Peyer's patch (tissue), 4 donors: Measurements from ENCODE around the gene MRPL17. TPM values are rescaled to one million over a fixed set of nuclear protein-coding genes. Genes with fewer than 3 reads are reported as not detected.
A peak's percentile ranks its signal among the peaks of the same experiment; 100 is the strongest.

Experiments
- DNase-seq, 3 donors: peaks; one replicate each; pipeline ENCODE4 v3.0.0-alpha.2; 2017 to 2019
- H3K27ac ChIP-seq, 4 donors: fragments of 200-600 bp; sonication (generic); one replicate each; pipeline ENCODE4 v1.5.1; 2016 to 2019
- H3K27me3 ChIP-seq, 2 donors: fragments of 200-600 bp; sonication (generic); one replicate each; pipeline ENCODE4 v1.5.1; 2019
- H3K36me3 ChIP-seq, 3 donors: fragments of 200-600 bp; sonication (generic); one replicate each; pipeline ENCODE4 v1.5.1; 2016 to 2019
- H3K4me1 ChIP-seq, 4 donors: fragments of 200-600 bp; sonication (generic); one replicate each; pipeline ENCODE4 v1.5.1; 2016 to 2019
- H3K4me3 ChIP-seq, 4 donors: fragments of 200-600 bp; sonication (generic); 1 replicate in 3 of 4; 2 replicates in 1 of 4; pipeline ENCODE4 v1.5.1; 2016 to 2019; ENCODE audit warnings: mild to moderate bottlenecking in 1 of 4
- H3K9me3 ChIP-seq, 4 donors: fragments of 200-600 bp; sonication (generic); one replicate each; pipeline ENCODE4 v1.5.1; 2016 to 2019; ENCODE audit warnings: mild to moderate bottlenecking in 1 of 4
- CTCF ChIP-seq, 6 experiments: fragments of 450-650 bp in 4 of 6; fragments of 200-600 bp in 2 of 6; sonication (generic) in 1 of 6; IDR thresholded peaks; one replicate each; pipeline ENCODE4 v1.5.1; 2017 to 2019; ENCODE audit warnings: antibody characterized with exemption in 6 of 6, mild to moderate bottlenecking in 3 of 6, moderate library complexity in 1 of 6
- POLR2A ChIP-seq, 2 donors: fragments of 450-650 bp; IDR thresholded peaks; one replicate each; pipeline ENCODE4 v1.5.1; 2017; ENCODE audit warnings: antibody characterized with exemption in 2 of 2, mild to moderate bottlenecking in 2 of 2, moderate library complexity in 2 of 2
- total RNA-seq, 4 donors: library from RNA; depleted of rRNA; stranded (reverse); fragments of >200 nt; gene quantifications; one replicate each; pipeline ENCODE4 v1.1.0, GENCODE V29; 2016

The MRPL17 gene
- total RNA-seq, 4 donors from 2014 or later: 6.1 to 20.8 (median 16.6) TPM

GRCh38 chr11:6658647-6659046, 24.5 kb downstream of the MRPL17 start:
- no peak for DNase-seq
- H3K36me3 ChIP-seq: no peaks in the 10 kb centered on the region
- no peaks in the 10 kb centered on the region for H3K27me3 ChIP-seq
- no peaks in the 10 kb centered on the region for H3K9me3 ChIP-seq
- no peak overlapping the region for H3K4me3 ChIP-seq
- peaks cover 0 to 3% (median 0%) of the 10 kb centered on the region in 4 donors for H3K4me1 ChIP-seq
- no peak for TF ChIP-seq POLR2A (IDR thresholded peaks at IDR 0.05)
- no peak overlapping the region for H3K27ac ChIP-seq

GRCh38 chr11:6657346-6657745, 25.8 kb downstream of the MRPL17 start:
- Histone ChIP-seq H3K4me1 (peaks cover 0 to 3% (median 0%) of the 10 kb centered on the region in 4 donors), H3K4me3 (no peak overlapping the region), H3K27me3 (no peaks in the 10 kb centered on the region), H3K9me3 (no peaks in the 10 kb centered on the region), H3K27ac (no peak overlapping the region), H3K36me3 (no peaks in the 10 kb centered on the region)
- no peak for TF ChIP-seq CTCF (IDR thresholded peaks at IDR 0.05)
- no peak for TF ChIP-seq POLR2A (IDR thresholded peaks at IDR 0.05)
- DNase-seq: no peak

GRCh38 chr11:6656936-6657335, 26.2 kb downstream of the MRPL17 start:
- no peaks in the 10 kb centered on the region for H3K36me3 ChIP-seq
- DNase-seq: no peak
- H3K4me3 ChIP-seq: no peak overlapping the region
- no peaks in the 10 kb centered on the region for H3K27me3 ChIP-seq
- peak overlapping the region in 1 of 4 donors; percentile 76 for H3K27ac ChIP-seq
- no peaks in the 10 kb centered on the region for H3K9me3 ChIP-seq
- no peak for TF ChIP-seq CTCF (IDR thresholded peaks at IDR 0.05)
- TF ChIP-seq POLR2A (IDR thresholded peaks at IDR 0.05): no peak
- H3K4me1 ChIP-seq: peaks cover 0 to 3% (median 0%) of the 10 kb centered on the region in 4 donors

GRCh38 chr11:6656584-6656915, 26.6 kb downstream of the MRPL17 start:
- Histone ChIP-seq H3K4me3 (no peak overlapping the region), H3K27ac (peak overlapping the region in 1 of 4 donors; percentile 76), H3K27me3 (no peaks in the 10 kb centered on the region), H3K4me1 (peaks cover 0 to 3% (median 0%) of the 10 kb centered on the region in 4 donors), H3K9me3 (no peaks in the 10 kb centered on the region), H3K36me3 (no peaks in the 10 kb centered on the region)
- TF ChIP-seq CTCF (IDR thresholded peaks at IDR 0.05) (no peak), POLR2A (IDR thresholded peaks at IDR 0.05) (no peak)
- DNase-seq: no peak

GRCh38 chr11:6655790-6656583, 27.2 kb downstream of the MRPL17 start, which contains the start of gene DCHS1:
Gene DCHS1 (minus strand): TSS chr11:6655809. CDS start chr11:6641613, 14,196 bp downstream.
- no peak for DNase-seq

More at GRCh38 chr11:6655790-6656583, 27.2 kb downstream of the MRPL17 start, which contains the start of gene DCHS1:
- no peaks in the 10 kb centered on the region for H3K9me3 ChIP-seq
- H3K36me3 ChIP-seq: no peaks in the 10 kb centered on the region
- peak within 1 kb of the TSS; percentile 29 to 61 (median 51) for H3K4me3 ChIP-seq
- TF ChIP-seq CTCF (IDR thresholded peaks at IDR 0.05): no peak
- H3K27me3 ChIP-seq: no peaks in the 10 kb centered on the region
- H3K27ac ChIP-seq: peak within 1 kb of the TSS; percentile 50 to 76 (median 70)
- peaks cover 0 to 3% (median 0%) of the 10 kb centered on the region in 4 donors for H3K4me1 ChIP-seq
